GM18907 (cell line): ENCODE results near the gene ZNF680.
"Not testable (repeated sequence)": the region's sequence is repeated elsewhere in the genome, so short reads cannot be mapped to it uniquely, and the experiment has no call there.

ENCODE experiments used
- ATAC-seq: cut with Tn5 transposase; IDR thresholded peaks from one replicate; pipeline ENCODE4 v1.9.1; 2021; ENCODE audit warnings: mild to moderate bottlenecking, moderate library complexity; ENCODE audit not compliant: unreplicated experiment

The ZNF680 gene

GRCh38 chr7:64557601-64558322 is 5.1 kb downstream of the ZNF680 start:
- ATAC-seq, result no peak

- ATAC-seq, result no peak
These were observed 7.8 kb downstream of the ZNF680 start for GRCh38 chr7:64555046-64555445.

GRCh38 chr7:64554188-64554587 is 8.7 kb downstream of the ZNF680 start:
- ATAC-seq, result not testable (repeated sequence)

- no peak for ATAC-seq
These were observed 11.3 kb downstream of the ZNF680 start for GRCh38 chr7:64551375-64552142.

- ATAC-seq, result no peak
These were observed 18.9 kb downstream of the ZNF680 start for GRCh38 chr7:64544010-64544409.

- no peak for ATAC-seq
These were observed 21.2 kb downstream of the ZNF680 start for GRCh38 chr7:64541438-64542359.

GRCh38 chr7:64533756-64534155 is 29.1 kb downstream of the ZNF680 start:
- no peak for ATAC-seq

- ATAC-seq, result no peak
These were observed 34.1 kb downstream of the ZNF680 start for GRCh38 chr7:64528770-64529169.

- ATAC-seq, result no peak
These were observed 41.4 kb downstream of the ZNF680 start for GRCh38 chr7:64521409-64521984.

- no peak for ATAC-seq
These were observed 46.4 kb downstream of the ZNF680 start for GRCh38 chr7:64516451-64516850.

GRCh38 chr7:64515781-64516180 is 47.1 kb downstream of the ZNF680 start:
- no peak for ATAC-seq

GRCh38 chr7:64515330-64515729 is 47.5 kb downstream of the ZNF680 start:
- no peak for ATAC-seq

GRCh38 chr7:64509583-64509982 is 53.3 kb downstream of the ZNF680 start:
- no peak for ATAC-seq

- no peak for ATAC-seq
These were observed 58.2 kb downstream of the ZNF680 start for GRCh38 chr7:64504581-64505120.

- no peak for ATAC-seq
These were observed 64.6 kb downstream of the ZNF680 start for GRCh38 chr7:64498270-64498669.

- no peak for ATAC-seq
These were observed 67.9 kb downstream of the ZNF680 start for GRCh38 chr7:64494912-64495461.

GRCh38 chr7:64485623-64486022 is 77.2 kb downstream of the ZNF680 start:
- ATAC-seq, result no peak
